Mesodermal cell (in vitro differentiated cells): ENCODE data around the gene CLCN6.

Experiments
- H3K27ac ChIP-seq: 2 replicates; pipeline ENCODE4 v1.7.0; 2013; ENCODE audit warnings: mild to moderate bottlenecking, low read depth, low read length, moderate library complexity; ENCODE audit not compliant: severe bottlenecking
- H3K36me3 ChIP-seq: 2 replicates; pipeline ENCODE4 v1.7.1; 2013; ENCODE audit warnings: mild to moderate bottlenecking, low read length, moderate library complexity; ENCODE audit not compliant: control insufficient read depth, insufficient read depth
- H3K4me1 ChIP-seq: one replicate; pipeline ENCODE4 v1.7.1; 2013; ENCODE audit warnings: mild to moderate bottlenecking, low read length; ENCODE audit not compliant: insufficient read depth, control insufficient read depth, poor library complexity, severe bottlenecking
- H3K4me3 ChIP-seq: 2 replicates; pipeline ENCODE4 v1.7.0; 2013; ENCODE audit warnings: low read length, control low read depth, mild to moderate bottlenecking; ENCODE audit not compliant: insufficient read depth, poor library complexity, severe bottlenecking; ENCODE audit errors: extremely low read depth
- H3K9me3 ChIP-seq: 2 replicates; pipeline ENCODE4 v1.7.1; 2013; ENCODE audit warnings: mild to moderate bottlenecking, low read length, moderate library complexity; ENCODE audit not compliant: control insufficient read depth
- WGBS, 2 experiments: methylation state at CpG; one replicate each; pipeline ENCODE4 v1.1.5; 2013; ENCODE audit warnings: missing lambda C conversion rate in 2 of 2; ENCODE audit not compliant: insufficient coverage in 2 of 2; 5-methylcytosine and 5-hydroxymethylcytosine counted together

CLCN6 gene

DNA sequence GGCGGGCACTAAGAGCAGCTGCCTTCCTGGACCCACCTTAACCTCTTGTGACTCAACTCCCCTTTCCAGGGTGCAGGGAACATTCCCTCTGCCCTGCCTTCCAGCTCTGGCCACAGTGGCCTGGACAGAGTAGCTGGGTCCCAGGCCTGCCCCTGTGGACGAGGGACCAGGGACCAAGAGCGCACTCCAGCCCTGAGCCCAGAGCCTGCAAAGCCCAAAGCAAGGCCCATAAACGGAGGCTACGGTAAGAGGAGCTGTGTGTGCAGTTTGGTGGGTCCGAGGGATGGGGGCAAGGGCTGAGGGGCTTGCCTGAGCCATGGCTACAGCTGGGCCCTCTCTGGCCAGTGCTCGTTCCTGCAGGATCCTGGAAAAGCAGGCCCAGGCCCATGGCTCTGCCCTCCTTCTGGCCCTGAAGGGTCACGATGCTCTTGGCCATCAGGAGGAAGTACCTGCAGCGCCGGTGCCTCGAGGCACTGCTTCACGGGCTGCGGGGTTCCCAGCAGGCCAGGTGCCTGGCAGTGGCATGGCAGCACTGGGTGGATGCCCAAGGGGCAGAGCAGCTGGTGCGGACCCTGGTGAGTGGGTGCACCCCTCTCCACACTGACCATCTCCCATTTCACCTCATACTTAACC lies 18.1 kb upstream of the CLCN6 start:
- Histone ChIP-seq H3K9me3 (no peaks in the 10 kb centered on the region), H3K27ac (peak overlapping the region; percentile 79), H3K36me3 (peaks cover 15% of the 10 kb centered on the region), H3K4me1 (peaks cover 35% of the 10 kb centered on the region), H3K4me3 (no peak overlapping the region)
- WGBS, 2 experiments = 75 to 87% methylated on average over 8 to 14 of the region's 14 CpGs

DNA sequence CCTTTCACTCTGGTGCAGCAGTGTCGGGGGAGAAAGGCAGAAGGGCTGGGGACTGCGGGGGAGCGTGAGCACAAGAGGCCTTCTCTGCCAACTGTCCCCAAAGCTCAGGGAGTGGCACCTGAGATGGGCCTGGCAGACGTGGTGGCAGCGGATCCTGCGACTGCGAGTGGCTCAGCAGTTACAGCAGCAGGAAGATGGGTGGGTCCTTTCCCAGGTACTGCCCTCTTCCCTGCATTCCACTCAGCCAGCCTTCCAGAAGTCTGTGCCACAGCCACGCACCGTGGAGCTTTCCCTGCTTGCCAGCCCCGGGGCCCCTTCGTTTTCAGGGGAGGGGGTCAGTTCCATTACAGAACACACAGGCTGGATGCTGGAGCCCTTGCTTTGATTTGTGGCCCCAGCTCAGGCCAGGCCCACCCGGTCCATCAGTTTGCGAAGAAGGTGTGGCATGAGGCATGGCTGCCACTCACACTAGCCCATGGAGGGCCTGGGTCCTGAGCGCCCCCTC lies 17.4 kb upstream of the CLCN6 start:
- no peak overlapping the region for H3K27ac ChIP-seq
- 89 to 98% methylated on average over 12 to 14 of the region's 14 CpGs for WGBS, 2 experiments
- H3K4me1 ChIP-seq = peaks cover 35% of the 10 kb centered on the region
- H3K9me3 ChIP-seq = no peaks in the 10 kb centered on the region
- peaks cover 17% of the 10 kb centered on the region for H3K36me3 ChIP-seq
- no peak overlapping the region for H3K4me3 ChIP-seq

DNA sequence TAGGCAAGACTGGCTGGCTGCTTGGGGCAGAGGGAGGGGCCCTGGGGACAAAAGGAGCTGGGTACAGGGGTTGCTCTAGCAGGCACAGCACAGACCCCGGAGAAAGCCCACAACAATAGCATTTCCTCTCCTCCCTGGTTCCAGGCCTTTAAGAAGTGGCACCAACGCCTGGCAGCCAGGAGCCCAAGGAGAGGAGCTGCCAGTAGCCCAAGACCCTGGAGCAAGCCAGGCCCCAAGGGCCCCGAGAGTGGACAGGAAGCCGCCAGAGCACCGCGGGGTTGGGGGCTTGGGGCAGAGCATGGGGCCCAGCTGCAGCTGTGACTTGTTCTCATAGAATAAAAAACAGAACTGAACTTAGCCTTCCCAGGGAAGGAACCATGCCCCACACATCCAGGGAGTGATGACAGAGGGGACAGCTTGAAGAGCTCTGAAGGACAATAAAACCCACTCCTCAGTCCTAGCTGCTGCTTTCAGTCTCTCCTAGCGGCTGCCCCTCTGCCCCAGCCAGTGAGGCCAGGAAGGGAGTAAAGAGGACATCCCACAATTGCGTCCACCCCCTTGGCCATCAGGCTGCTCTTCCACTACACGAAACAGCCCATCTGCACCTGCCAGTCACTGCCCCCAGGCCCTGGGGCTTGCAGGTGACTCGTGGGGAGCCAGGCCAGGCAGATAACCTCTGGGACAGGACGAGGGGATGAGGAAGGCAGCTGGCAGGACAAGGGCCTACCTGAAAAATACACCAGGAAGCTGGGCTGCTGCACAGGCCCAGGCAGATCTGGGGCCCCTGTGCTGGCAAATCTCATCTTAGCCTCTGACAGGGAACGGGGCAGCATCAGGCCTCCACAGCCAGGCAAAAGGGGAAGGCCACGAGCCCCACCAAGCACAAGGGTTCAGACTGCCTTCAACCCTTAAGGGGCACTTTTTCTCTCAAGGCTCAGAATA lies 16.6 kb upstream of the CLCN6 start:
- Histone ChIP-seq H3K4me1 (peaks cover 35% of the 10 kb centered on the region), H3K9me3 (no peaks in the 10 kb centered on the region), H3K36me3 (peaks cover 24% of the 10 kb centered on the region), H3K4me3 (no peak overlapping the region), H3K27ac (no peak overlapping the region)
- WGBS, 2 experiments = 90 to 95% methylated on average over 5 to 8 of the region's 13 CpGs

DNA sequence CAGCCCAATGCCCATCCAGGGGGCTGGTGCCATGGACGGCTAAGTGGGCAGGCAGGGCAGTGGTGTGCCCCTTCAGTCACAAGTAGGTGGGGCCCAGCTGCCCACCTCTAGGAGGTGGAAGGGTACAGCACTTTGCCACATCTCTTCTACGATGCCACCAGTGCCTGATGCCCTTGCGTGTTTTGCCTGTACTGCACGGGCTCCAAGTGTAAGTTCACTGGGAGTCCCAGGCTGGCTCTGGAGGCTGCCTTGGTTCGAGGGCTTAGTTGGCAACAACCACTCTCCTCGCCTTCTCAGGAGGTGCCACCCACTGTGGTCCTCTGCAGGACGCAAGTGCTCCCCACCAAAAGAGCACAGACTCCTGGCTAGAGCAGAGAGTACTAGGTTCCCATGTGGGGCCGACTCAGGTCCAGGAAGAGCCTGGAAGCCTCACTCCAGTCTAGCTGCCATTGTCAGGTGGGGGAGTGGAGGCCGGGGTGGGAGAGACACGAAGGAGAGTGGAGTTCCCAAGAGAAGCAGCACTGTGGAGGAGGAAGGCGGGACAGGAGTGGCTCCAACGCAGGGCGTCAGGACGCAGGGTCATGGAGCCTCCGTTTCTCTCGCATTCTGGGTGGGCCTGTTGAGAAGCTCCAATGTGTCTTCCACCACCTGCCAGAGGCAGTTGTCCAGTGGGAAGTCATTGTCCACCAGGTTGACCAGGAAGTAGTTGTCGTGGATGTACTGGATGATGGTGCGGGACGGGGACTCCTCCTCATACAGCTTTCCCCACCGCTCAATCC lies 15.7 kb upstream of the CLCN6 start:
- Histone ChIP-seq H3K9me3 (no peaks in the 10 kb centered on the region), H3K4me1 (peaks cover 30% of the 10 kb centered on the region), H3K27ac (no peak overlapping the region), H3K4me3 (no peak overlapping the region), H3K36me3 (peaks cover 33% of the 10 kb centered on the region)
- 97% methylated on average over 15 to 16 of the region's 20 CpGs for WGBS, 2 experiments

DNA sequence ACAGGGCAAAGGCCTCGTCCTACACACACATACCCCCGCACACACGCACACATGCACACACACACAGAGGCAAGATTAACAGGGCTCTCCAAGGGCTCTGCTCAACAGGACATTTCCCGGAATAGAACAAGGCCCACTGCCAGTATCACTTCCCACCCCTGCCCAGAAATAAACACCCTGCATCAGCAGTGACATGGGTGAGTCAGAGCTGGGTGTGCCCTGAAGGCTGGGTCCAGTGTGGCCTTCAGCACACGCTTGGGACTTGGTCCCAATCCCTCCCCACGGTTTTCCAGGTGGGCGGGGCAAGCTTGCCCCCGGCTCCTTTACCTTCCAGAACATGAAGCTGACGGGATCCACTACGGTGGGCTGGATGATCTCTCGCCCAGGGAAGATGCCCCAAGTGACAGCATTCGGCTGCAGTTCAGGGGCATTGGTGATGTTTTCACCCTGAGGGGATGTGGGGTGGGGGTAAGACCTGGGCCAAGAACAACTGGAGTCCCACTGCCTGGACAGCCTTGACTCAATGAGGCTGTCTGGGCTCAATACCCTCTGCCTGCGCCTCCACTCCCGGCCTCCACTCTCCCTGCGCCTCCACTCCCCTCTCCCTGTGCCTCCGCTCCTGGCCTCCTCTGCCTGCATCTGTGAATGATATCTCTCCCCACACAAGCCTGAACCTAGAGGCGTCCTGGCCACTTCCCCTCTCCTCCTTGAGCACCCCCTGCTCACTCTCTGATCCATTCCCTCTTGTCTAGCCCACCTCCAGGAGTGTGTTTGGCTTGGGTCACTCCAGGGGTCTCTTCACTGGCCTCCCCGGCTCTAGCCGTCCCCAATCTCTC lies 14.9 kb upstream of the CLCN6 start:
- WGBS, 2 experiments = 89 to 94% methylated on average over 13 to 18 of the region's 19 CpGs
- H3K4me1 ChIP-seq = peaks cover 30% of the 10 kb centered on the region
- no peaks in the 10 kb centered on the region for H3K9me3 ChIP-seq
- H3K36me3 ChIP-seq = peaks cover 42% of the 10 kb centered on the region
- H3K4me3 ChIP-seq = no peak overlapping the region
- no peak overlapping the region for H3K27ac ChIP-seq

DNA sequence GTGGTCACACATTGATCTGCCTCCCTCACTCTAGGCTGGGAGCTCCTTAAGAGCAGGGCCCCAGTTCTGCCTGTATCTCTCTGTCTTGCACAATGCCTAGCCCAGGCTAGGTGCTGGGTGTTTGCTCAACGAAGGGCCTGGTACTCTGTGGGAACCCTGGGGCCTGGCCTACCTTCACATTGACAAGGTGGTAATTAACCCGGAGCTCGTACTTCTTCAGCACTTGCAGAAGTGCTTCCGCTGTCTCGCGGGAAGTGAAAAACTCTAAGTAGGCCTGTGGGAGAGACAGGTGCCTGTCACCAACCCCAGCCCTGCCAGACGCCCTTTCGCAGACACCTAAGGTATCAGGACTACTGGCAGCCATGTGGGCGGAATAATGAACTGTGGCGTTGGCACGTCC lies 13.9 kb upstream of the CLCN6 start:
- 88 to 94% methylated on average over 9 to 11 of the region's 11 CpGs for WGBS, 2 experiments
- H3K36me3 ChIP-seq = peaks cover 50% of the 10 kb centered on the region
- no peak overlapping the region for H3K4me3 ChIP-seq
- no peak overlapping the region for H3K27ac ChIP-seq
- peaks cover 26% of the 10 kb centered on the region for H3K4me1 ChIP-seq
- H3K9me3 ChIP-seq = no peaks in the 10 kb centered on the region

DNA sequence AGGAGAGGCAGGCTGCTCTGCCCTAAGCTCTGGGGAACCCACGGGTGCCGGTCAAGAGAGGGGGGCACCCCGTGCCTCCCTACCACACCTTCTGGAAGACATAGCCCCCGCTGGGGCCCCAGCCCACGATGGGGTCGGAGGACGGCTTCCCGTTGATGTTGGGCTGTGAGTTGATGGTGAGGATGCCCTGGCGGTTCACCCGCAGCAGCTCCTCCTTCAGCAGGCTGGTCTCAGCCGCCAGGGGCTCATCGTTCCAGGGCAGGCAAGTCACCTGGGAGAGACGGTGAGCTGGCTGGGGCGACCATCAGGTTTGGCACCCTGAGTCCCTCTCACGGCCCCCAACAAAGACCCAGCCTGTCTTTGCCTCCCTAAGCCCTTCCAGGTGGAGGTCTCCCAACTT lies 12.2 kb upstream of the CLCN6 start:
- Histone ChIP-seq H3K36me3 (peaks cover 59% of the 10 kb centered on the region), H3K4me1 (peaks cover 11% of the 10 kb centered on the region), H3K27ac (no peak overlapping the region), H3K9me3 (no peaks in the 10 kb centered on the region), H3K4me3 (no peak overlapping the region)
- WGBS, 2 experiments = 96 to 99% methylated on average over 8 to 9 of the region's 15 CpGs

DNA sequence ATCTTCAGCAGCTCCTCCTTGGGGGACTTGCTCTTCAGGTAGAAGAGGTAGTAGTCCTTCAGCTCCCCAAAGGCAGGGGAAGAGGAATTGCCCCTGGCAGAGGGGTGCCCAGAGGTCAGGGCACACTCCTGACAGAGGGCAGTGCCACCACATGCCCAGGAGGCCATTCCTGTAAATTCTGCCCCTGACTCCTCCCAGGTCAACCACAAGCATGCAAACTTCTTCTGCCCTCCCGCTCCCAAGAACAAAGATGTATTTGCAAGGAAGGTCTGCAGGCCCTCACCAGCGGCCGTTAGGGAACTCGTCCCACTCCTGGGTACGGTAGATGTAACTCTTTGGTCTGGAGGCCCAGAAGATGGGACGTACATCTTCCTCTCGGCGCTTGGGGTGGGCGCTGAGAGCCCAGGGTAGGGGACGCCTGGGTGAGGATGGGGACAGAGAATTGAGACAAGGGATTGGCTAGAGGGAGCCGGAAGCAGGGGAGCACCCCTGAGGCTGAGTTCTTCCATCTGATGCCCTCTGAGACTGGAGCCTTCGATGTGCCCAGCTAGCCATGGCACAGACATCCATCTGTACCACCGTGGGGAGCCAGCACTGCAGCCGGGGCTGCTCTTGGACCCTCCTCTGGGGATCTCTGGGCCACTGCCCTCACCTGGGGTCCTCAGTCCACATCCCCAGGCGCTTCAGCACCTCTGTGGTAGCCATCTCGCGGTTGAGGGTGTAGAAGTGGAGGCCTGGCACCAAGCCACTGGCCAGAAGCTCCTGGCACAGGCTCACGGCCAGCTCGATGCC lies 11.3 kb upstream of the CLCN6 start:
- Histone ChIP-seq H3K4me1 (peaks cover 11% of the 10 kb centered on the region), H3K9me3 (no peaks in the 10 kb centered on the region), H3K36me3 (peaks cover 65% of the 10 kb centered on the region), H3K4me3 (no peak overlapping the region), H3K27ac (no peak overlapping the region)
- 96 to 99% methylated on average over 13 to 19 of the region's 19 CpGs for WGBS, 2 experiments

DNA sequence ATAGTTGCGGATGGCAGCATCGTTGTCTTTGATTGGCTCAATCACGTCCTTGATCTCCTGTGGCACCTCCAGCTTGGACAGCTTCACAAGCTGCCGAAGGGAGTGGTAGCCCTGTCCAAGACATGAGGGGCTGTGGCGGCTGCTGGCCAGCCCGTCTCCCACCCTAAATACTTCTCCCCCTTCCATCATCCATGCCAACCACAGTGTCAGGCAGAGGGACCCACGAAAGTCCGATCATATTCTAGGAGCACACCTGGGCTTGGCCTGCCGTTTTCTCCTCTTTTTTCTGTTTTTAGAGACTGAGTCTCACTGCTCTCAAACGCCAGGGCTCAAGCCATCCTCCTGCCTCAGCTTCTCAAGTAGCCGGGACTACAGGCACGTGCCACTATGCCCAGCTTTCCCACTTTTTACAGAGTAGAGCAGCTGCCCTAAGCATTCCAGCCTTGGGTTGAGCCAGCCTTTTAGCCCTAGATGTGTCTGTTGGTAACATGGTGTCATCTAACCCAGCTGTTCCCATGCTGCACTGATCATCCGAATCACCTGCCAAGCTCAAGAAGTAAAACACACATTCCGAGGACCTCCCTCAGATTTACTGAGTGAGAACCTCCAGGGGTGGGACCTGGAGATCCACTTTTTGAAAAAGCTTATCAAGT lies 10.6 kb upstream of the CLCN6 start:
- no peak overlapping the region for H3K27ac ChIP-seq
- 84 to 97% methylated on average over 12 to 14 of the region's 14 CpGs for WGBS, 2 experiments
- peaks cover 71% of the 10 kb centered on the region for H3K36me3 ChIP-seq
- H3K4me1 ChIP-seq = peaks cover 11% of the 10 kb centered on the region
- H3K9me3 ChIP-seq = no peaks in the 10 kb centered on the region
- H3K4me3 ChIP-seq = no peak overlapping the region
